ENCODE results near the gene BANP. TPM values are rescaled to one million over a fixed set of nuclear protein-coding genes. Genes with fewer than 3 reads are reported as not detected.
"Not testable (repeated sequence)": the region's sequence is repeated elsewhere in the genome, so short reads cannot be mapped to it uniquely, and the experiment has no call there.

The BANP gene, protein sequence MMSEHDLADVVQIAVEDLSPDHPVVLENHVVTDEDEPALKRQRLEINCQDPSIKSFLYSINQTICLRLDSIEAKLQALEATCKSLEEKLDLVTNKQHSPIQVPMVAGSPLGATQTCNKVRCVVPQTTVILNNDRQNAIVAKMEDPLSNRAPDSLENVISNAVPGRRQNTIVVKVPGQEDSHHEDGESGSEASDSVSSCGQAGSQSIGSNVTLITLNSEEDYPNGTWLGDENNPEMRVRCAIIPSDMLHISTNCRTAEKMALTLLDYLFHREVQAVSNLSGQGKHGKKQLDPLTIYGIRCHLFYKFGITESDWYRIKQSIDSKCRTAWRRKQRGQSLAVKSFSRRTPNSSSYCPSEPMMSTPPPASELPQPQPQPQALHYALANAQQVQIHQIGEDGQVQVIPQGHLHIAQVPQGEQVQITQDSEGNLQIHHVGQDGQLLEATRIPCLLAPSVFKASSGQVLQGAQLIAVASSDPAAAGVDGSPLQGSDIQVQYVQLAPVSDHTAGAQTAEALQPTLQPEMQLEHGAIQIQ
- polyA plus RNA-seq (ENCODE audit: insufficient read length in 4 of 4), result 10 to 100 TPM; 22.8 to 34.0 (median 26.1) TPM

DNA sequence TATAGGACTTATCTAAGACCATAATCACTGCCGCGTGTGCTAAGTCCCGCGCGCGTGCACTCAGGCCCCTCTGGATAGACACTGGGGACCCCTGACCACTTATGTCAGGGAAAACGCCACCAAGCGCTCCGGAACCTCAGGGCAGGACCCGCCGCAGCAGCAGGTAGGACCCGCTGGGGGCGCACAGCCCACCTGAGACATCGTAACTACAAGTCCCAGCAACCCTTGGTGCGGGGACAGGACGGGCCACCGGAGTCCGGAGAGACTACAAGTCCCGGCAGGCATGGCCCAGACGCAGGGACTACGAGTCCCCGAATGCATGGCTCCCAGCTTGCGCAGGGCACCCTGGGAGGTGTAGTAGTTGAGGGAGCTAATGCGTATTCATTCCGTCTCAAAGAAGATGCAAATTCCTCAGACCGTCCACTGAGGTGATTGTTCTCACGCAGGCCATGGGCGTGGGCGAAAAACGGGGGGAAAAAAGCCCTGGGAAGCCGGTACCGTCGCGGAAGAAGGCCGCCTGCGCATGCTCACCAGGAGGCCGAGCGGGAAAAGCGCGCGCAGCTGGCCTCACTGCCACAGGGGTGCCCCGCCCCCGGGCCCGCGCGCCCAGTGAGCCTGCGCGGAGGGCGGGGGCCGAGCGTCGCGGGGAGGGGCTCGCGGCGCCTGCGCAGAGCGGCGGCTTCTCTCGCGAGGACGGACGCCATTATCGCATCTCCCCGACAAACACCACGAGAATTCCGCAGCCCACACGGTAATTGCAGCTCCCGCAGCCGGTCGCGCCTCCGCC is at the start of gene BANP:
Gene BANP, plus strand, starts transcription at position 670 of the 787 bp plus-strand sequence. CDS start 23,682 bp downstream, outside the sequence.
- peak; percentile 93 to 97 (median 96) for DNase-seq (ENCODE audit: low read depth in 4 of 4, low spot score in 3 of 4)

DNA sequence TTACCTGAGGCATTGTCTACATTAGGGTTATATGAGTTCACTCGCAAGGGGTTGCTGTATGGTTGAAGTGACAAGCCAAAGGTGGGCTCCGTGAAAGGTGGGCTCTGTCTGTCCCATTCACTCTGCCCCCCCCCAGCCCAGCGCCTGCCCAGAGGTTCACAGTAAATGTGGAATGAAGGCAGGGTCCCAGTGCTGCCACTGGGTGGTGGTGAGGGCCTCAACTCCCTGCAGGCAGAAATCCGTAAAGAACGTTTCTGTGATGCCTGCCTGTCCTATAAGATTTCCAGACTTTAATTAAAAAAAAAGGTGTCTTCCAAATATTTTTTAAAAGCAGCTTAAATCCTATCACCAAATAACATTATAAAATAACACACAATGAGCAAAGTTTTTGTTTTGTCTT is 46.3 kb upstream of the BANP start:
- DNase-seq (ENCODE audit: low read depth in 4 of 4, low spot score in 3 of 4), result not testable (repeated sequence)

DNA sequence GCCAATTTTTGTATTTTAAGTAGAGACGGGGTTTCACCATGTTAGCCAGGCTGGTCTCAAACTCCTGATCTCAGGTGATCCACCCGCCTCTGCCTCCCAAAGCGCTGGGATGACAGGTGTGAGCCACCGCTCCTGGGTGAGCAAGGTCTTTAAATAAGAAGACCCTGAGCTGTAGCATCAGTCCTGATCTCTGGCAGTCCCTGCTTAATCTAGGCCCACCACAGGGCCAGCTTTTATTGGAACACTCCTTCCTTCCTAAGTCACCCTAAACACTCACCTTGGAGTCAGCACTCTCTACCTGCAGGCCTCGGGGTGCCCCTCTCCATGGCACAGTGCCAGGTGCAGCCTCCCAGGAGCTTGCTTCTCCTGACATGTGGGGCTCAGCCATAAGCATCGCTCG is 45.7 kb upstream of the BANP start:
- DNase-seq (ENCODE audit: low read depth in 4 of 4, low spot score in 3 of 4), result not testable (repeated sequence)

DNA sequence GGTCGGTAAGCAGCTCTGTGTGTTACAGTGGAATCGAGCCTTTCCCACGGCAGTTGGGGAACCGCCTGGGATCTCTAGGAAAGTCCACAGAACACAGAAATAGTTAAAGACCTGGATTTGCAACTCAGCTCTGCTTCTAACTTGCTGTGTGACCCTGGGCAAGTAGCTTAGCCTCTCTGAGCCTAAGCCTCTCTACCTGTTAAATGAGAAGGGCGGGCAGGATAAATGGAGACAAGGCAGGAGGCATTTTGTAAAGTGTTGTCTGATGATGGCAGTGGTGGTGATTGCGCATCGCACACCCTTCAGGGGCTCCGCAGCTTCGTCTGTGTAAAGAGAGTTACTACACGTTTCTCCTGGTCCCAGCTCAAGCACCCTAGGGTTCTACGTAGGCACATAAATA is 43.1 kb upstream of the BANP start:
- not testable (repeated sequence) for DNase-seq (ENCODE audit: low read depth in 4 of 4, low spot score in 3 of 4)

DNA sequence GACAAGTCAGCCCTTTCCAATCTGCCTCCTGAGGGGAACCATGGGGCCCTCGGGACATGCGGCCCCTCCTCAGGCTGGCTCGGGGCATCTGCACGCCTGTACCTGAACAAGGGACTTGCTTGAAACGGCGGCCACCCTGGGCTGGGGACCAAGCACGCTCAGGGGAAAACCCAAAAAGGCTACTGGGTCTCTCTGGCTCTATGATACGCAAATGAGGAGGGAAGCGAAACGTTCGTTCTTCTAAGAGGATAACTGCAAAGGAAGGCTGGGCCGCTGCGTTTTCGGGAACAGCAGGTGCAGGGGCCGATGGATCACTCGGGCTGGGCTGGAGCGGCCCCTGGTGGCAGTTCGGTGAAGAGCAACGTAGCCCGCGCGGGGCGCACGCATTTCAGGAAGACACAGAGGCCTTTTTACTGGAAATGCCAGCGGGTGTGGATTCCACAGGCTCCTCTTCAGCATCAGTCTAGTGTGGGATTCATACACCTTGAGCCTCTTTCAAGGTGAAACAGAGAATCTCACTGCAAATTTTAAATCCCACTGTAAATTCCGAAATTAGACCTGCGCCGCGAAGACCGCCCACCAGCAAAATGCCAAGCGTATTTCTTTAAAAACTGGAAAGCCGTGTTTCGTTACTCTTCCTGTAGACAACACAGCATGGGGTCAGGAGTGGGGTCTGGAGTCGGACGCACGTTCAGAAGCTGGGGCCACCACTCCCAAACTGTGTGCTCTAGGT is 41.9 kb upstream of the BANP start:
- not testable (repeated sequence) for DNase-seq (ENCODE audit: low read depth in 4 of 4, low spot score in 3 of 4)

DNA sequence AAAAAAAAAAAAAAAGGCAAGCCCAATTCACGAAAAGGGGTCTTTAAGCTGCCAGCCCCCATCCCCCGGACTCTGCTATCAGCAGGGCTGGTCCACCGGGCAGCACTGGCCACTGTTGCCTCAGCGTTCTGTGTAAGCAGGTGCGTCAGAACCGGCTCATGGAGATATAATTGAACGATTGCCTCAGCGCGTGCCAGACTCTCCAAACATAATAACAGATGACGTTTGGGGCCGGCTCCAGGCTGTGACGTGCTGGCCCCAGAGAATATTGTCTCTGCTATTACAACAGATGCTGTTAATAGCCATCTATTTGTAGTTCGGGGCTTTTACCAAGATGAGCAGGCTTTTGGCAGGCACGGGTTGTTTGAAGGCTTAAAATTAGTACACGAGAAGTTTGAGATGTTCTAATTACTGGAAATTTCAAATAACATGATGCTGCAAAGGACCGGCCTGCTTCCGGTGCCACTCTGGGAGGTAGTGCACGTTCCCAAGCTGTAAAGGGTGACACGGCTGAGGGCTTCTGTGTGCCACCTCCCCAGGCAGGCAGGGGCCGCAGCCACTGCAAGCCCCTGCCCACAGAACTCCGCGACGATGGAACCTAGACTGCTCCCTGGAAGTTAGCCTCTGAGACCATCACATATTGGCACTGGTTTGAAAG is 40.0 kb upstream of the BANP start:
- not testable (repeated sequence) for DNase-seq (ENCODE audit: low read depth in 4 of 4, low spot score in 3 of 4)

DNA sequence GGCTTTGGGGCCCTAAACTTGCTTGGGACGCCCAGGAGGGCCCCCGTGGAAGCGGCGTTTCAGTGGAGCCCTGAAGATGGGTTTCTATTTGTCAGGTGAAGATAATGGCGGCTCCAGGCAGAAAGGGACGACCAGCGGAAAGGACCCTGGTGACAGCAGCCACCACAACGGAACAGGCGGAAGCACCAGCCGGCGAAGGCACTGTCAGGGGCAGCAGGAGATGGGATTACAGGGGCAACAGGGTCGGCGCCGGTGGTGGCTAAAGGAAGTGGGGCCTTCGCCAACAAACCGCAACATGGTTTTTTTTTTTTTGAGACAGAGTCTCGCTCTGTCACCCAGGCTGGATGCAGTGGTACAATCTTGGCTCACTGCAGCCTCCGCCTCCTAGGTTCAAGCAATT is 38.5 kb upstream of the BANP start:
- DNase-seq (ENCODE audit: low read depth in 4 of 4, low spot score in 3 of 4), result not testable (repeated sequence)

DNA sequence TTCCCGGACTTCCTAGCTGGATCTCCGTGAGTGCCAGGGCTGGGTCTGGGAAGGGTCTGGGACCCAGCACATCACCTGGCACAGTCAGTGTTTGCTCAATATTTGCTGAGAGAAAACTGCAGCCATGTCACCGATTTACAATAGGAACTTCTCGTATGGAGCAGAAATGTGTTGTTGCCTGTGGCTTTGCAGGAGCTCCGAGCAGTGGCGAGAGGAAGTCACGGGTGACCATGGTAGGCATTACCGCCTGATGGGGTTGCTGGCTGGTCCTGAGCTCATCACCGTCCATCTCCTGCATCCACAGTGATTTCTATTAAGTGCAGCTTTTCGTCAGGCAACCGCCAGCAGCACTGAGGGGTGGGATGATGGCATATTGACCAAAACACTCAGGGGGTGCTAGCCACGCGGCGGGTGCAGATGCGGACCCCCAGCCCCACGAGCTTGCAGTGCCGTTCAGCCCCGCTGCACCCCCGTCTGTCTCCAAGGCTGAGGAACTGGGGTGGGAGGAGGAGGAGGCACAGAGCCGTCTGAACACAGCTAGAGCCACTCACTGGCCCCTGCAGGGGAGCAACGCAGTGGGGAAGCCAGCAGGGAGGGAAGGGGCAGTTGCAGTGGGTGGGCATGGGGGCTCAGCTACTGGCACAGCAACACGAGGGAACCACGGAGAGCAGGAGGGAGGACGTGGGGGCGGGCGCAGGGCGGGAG is 37.1 kb upstream of the BANP start:
- not testable (repeated sequence) for DNase-seq (ENCODE audit: low read depth in 4 of 4, low spot score in 3 of 4)

DNA sequence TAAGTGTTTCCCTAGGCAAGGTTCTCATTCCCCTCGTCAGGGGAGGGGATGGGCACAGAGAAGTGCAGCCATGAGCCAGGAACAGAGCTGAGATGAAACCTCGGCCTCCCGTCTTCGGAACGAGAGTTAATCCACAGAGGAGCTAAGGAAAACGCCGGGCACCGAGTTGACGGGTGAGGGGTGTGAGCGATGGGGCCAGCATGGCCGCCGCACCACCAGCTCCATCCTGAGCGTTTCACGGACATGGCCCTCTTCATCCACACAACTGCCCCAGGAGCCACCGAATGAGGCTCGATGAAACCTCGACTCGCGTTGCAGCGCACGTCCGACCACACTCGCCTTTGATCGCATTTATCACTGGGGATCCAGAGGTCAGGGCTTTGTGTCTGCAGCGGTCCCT is 36.4 kb upstream of the BANP start:
- no peak for DNase-seq (ENCODE audit: low read depth in 4 of 4, low spot score in 3 of 4)

DNA sequence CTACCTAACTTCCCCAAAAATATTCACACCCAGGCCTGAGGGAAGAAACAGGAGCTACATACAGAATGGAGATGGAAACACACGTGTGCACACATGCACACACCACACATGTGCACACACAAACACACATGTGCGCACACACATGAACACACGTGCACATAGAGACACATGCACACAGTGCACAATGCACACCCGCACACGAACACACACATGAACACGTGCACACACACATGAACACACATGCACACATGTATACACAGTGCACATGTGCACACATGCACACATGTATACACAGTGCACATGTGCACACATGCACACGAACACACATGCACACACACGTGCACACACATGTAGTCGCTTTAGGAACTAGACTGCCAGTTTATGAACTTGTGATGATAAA is 33.7 kb upstream of the BANP start:
- no peak for DNase-seq (ENCODE audit: low read depth in 4 of 4, low spot score in 3 of 4)

DNA sequence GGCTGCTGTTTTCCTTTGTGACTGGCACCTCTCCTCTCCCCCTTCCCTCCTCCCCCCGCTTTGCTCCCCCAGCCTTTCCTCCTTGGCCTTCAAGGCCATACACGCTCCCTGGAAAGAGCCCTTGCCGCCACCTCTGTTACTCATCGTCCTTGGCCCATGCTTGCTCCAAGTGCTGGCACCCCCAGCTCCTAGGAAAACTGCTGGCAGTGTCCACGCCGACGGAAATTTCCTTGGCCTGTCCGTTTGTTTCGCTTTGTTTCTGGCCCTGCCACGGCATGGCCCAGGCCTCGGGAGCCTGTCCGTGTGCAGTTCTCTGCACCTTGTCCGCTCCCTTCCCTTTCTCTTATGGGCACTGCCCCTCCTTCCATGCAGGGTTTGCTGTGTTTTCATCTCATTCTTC is 32.9 kb upstream of the BANP start:
- no peak for DNase-seq (ENCODE audit: low read depth in 4 of 4, low spot score in 3 of 4)

DNA sequence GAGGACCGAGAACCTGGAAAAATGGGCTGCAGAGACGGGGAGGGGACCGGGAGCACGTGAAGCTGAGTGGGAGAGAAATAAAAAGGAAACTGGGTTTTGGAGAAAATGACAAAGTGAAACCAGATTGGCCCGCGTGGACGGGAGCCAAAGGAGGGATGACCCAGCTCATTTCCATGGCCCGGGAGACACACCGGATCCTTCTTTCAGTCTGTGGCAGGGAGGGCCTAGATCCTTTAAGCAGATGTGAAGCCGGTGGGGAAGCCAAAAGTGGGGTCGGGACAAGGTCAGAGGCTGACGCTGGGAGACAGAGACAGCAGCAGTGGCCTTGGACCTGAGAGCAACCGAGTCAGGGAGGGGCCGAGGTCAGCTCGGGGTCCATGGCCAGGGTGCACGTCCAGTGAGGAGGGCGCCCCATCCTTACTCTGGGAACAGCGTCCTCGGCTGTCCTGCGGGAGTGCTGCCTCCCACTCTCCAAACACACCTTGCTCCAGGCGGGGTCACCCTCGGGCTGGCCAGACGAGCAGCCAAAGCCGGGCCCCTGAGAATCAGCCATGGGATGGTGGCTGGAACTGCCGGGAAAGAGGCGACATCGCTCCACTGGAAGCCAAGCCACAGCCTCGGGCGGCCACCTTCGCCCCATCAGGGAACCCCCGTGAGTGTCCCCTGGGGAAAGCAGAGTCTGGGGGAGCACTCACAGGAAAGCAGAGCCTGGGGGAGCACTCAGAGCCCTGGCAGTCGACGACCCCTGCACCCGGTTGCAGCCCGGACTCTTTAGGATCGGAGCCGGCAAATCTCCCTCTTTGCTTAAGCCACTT is 32.2 kb upstream of the BANP start:
- DNase-seq (ENCODE audit: low read depth in 4 of 4, low spot score in 3 of 4), result no peak

DNA sequence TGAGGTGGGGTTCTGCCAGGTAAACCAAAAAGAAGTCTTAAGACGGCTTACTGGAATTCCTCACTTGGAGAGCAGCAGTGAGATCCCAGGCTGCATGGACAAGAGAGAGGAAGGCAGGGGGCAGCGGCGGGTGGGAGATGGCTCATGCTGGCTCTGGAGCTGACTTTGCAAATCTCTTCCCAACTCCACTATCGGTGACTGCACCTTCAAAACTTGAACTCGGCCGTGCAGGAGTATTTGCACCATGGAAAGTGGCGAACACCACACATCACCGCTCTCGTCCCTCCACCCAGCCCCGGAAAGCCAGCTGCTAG is 31.6 kb upstream of the BANP start:
- no peak for DNase-seq (ENCODE audit: low read depth in 4 of 4, low spot score in 3 of 4)

DNA sequence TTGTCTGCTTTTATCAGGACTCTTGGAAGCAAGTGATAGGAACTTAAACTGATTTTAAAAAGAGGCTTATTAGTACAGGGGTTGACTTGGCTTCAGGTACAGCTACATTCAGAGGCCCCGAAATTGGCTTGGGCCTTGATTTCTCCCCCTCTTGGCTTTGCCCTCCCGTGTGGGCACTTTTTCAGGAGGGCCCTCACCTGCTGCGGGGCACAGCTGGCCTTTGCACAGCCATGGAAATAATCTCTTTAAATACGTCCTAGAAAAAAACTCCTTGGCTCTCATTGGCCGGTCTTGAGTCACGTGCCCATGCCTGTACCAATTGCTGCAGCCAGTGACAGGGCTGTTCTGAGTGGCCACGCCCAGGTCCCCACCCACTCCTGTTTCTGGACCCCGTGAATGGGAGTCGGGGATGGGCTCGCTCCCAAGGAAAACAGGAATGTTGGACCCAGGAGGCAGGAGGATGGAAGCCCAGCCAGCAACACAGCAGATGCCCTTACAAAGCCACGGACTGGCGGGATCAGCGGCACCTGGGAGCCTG is 29.9 kb upstream of the BANP start:
- DNase-seq (ENCODE audit: low read depth in 4 of 4, low spot score in 3 of 4), result no peak

DNA sequence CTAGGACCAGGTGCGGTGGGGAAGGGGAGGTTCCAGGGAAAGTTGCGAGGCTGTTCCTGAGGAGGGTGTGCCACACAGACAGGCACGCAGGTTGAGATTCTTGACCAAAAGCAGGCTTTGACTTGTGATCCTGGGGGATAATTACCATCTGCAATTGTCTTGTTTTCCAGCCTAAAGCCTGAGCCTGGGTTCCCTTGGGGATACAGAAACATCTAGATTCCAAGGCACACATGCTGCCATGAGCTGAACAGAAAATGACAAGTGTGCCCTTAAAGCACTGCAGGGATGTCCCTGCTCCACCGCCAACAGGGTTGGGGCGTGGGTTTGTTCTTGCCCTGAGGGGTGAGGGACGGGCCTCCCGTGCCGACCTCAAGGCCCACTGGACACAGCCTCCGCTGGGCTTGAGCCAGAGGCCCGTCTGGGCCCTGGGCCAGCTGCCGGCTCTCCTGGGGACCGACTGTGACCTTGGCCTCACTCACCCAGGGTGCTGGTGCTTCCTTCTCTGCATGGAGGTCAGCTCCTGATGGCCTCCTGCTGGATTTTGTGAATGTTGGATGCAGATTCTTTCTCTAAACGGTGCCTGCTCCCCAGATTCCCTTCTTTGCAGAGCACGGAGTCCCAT is 28.9 kb upstream of the BANP start:
- no peak for DNase-seq (ENCODE audit: low read depth in 4 of 4, low spot score in 3 of 4)

DNA sequence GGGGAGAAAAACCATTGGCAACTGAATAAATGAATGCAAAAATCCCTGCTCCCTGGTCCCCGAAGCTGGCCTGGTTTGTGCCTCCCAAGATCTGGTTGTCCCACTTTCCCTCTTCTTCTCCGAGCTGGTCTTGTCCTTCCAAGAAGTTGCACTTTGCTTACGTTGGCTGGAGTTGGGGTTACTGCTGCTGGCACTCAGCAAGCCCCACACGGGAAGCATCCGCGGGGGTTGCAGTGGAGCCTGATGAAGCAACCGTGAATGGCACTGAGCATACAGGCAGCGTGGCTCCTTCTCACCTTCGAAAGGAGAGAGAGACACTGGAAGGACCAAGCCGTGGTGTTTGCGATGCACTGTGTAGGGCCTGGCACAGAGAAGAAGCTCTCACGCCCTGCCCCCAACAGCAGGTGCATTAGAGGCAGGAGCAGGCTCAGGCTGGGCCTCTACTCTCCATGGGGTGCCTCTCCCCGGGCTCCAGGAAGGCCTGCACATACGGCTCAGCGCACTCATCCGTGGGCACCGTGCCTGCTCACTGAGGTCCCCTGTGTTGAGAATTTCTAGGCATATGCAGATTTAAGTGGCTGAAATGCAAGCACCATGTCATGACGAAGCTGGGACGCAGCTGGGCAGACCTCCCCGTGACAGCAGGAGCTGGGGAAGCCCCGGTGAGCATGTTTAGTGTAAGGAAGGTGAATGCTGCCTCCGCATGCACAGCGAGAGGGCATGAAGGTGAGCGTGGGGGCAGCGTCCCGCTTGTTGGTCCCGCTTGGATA is 27.0 kb upstream of the BANP start:
- no peak for DNase-seq (ENCODE audit: low read depth in 4 of 4, low spot score in 3 of 4)
